ENCODE data around the gene MLLT10. TPM values are rescaled to one million over a fixed set of nuclear protein-coding genes. Genes with fewer than 3 reads are reported as not detected.

MLLT10 gene
- total RNA-seq, 1 donor from 2014 or later = 53.3 TPM

- intact Hi-C loops (cut with DNase I) = no loop called here
- no peaks in the 10 kb centered on the region for H3K36me3 ChIP-seq
Measured at GRCh38 chr10:21650353-21650752, 116.3 kb downstream of the MLLT10 start.

GRCh38 chr10:21655236-21655635, 121.2 kb downstream of the MLLT10 start:
- no peaks in the 10 kb centered on the region for H3K27me3 ChIP-seq
- TF ChIP-seq POLR2A (IDR thresholded peaks at IDR 0.05) (no peak), CTCF (IDR thresholded peaks at IDR 0.05) (no peak), POLR2AphosphoS5 (IDR thresholded peaks at IDR 0.05; ENCODE audit: insufficient read depth in 1 of 2, low read depth in 1 of 2) (no peak)
- no peaks in the 10 kb centered on the region for H3K9me3 ChIP-seq
- no peak overlapping the region for H3K4me3 ChIP-seq
- no peak overlapping the region for H3K27ac ChIP-seq
- no peak for DNase-seq (ENCODE audit: extremely low spot score in 2 of 2)
- H3K36me3 ChIP-seq = no peaks in the 10 kb centered on the region
- peaks cover 1% of the 10 kb centered on the region for H3K4me1 ChIP-seq
- intact Hi-C loops (cut with DNase I) = no loop called here

More at GRCh38 chr10:21650353-21650752, 116.3 kb downstream of the MLLT10 start:
- Histone ChIP-seq H3K27me3 (no peaks in the 10 kb centered on the region), H3K4me1 (peaks cover 6% of the 10 kb centered on the region), H3K4me3 (no peak overlapping the region), H3K27ac (no peak overlapping the region), H3K9me3 (no peaks in the 10 kb centered on the region)
- DNase-seq (ENCODE audit: extremely low spot score in 2 of 2) = no peak
- no peak for TF ChIP-seq POLR2AphosphoS5 (IDR thresholded peaks at IDR 0.05; ENCODE audit: insufficient read depth in 1 of 2, low read depth in 1 of 2)
- no peak for TF ChIP-seq CTCF (IDR thresholded peaks at IDR 0.05)
- no peak for TF ChIP-seq POLR2A (IDR thresholded peaks at IDR 0.05)

GRCh38 chr10:21655687-21656086, 121.7 kb downstream of the MLLT10 start:
- H3K27me3 ChIP-seq = no peaks in the 10 kb centered on the region
- H3K9me3 ChIP-seq = no peaks in the 10 kb centered on the region
- no peak for DNase-seq (ENCODE audit: extremely low spot score in 2 of 2)
- TF ChIP-seq CTCF (IDR thresholded peaks at IDR 0.05) = no peak
- no peak for TF ChIP-seq POLR2AphosphoS5 (IDR thresholded peaks at IDR 0.05; ENCODE audit: insufficient read depth in 1 of 2, low read depth in 1 of 2)
- TF ChIP-seq POLR2A (IDR thresholded peaks at IDR 0.05) = no peak
- intact Hi-C loops (cut with DNase I) = no loop called here
- no peak overlapping the region for H3K4me3 ChIP-seq
- no peaks in the 10 kb centered on the region for H3K36me3 ChIP-seq
- H3K4me1 ChIP-seq = no peaks in the 10 kb centered on the region
- no peak overlapping the region for H3K27ac ChIP-seq

- Histone ChIP-seq H3K27me3 (no peaks in the 10 kb centered on the region), H3K4me1 (peaks cover 7% of the 10 kb centered on the region), H3K9me3 (no peaks in the 10 kb centered on the region), H3K36me3 (no peaks in the 10 kb centered on the region), H3K4me3 (no peak overlapping the region), H3K27ac (no peak overlapping the region)
- TF ChIP-seq POLR2AphosphoS5 (IDR thresholded peaks at IDR 0.05; ENCODE audit: insufficient read depth in 1 of 2, low read depth in 1 of 2) (no peak), POLR2A (IDR thresholded peaks at IDR 0.05) (no peak)
- DNase-seq (ENCODE audit: extremely low spot score in 2 of 2) = no peak
- intact Hi-C loops (cut with DNase I) = no loop called here
Measured at GRCh38 chr10:21661087-21661486, 127.1 kb downstream of the MLLT10 start.

GRCh38 chr10:21661935-21662334, 127.9 kb downstream of the MLLT10 start:
- no peak overlapping the region for H3K27ac ChIP-seq
- intact Hi-C loops (cut with DNase I) = no loop called here
- H3K4me1 ChIP-seq = peaks cover 10% of the 10 kb centered on the region
- H3K9me3 ChIP-seq = no peaks in the 10 kb centered on the region
- DNase-seq (ENCODE audit: extremely low spot score in 2 of 2) = no peak
- TF ChIP-seq POLR2AphosphoS5 (IDR thresholded peaks at IDR 0.05; ENCODE audit: insufficient read depth in 1 of 2, low read depth in 1 of 2) = no peak
- no peak for TF ChIP-seq POLR2A (IDR thresholded peaks at IDR 0.05)
- no peak for TF ChIP-seq CTCF (IDR thresholded peaks at IDR 0.05)
- no peaks in the 10 kb centered on the region for H3K27me3 ChIP-seq
- no peaks in the 10 kb centered on the region for H3K36me3 ChIP-seq
- no peak overlapping the region for H3K4me3 ChIP-seq

Data from vagina (tissue), 2 donors.